MCF 10A (cell line): ENCODE results near the gene GPSM1. TPM values are rescaled to one million over a fixed set of nuclear protein-coding genes. Genes with fewer than 3 reads are reported as not detected.
"Not testable (repeated sequence)": the region's sequence is repeated elsewhere in the genome, so short reads cannot be mapped to it uniquely, and the experiment has no call there.

Source experiments
- BruUV-seq: library from RNA; stranded (reverse); fragments of 400-500 nt; replicated peaks from 2 replicates; lab custom pipeline; 2021; lab: Mats Ljungman, UMichigan
- CTCF ChIA-PET: fragments of 300-600 bp; sonication (Branson Sonifier 250); formaldehyde crosslinking; extraction: SDS; loops from one replicate; lab custom pipeline; 2021; ENCODE audit warnings: antibody characterized with exemption, inconsistent platforms; lab: Yijun Ruan, JAX
- POLR2A ChIA-PET: fragments of 300-600, 350-650 bp; sonication (Branson Sonifier 250); formaldehyde crosslinking; extraction: SDS; loops from one replicate; lab custom pipeline; 2020; ENCODE audit warnings: antibody characterized with exemption, inconsistent platforms; lab: Yijun Ruan, JAX
- DNase-seq: peaks from one replicate; pipeline ENCODE4 v3.0.0-alpha.2; 2018; ENCODE audit not compliant: unreplicated experiment
- H3K27ac Mint-ChIP-seq: one replicate; pipeline ENCODE4 v1.8.0; 2022; ENCODE audit warnings: mild to moderate bottlenecking, low read depth, mixed read lengths; ENCODE audit not compliant: unreplicated experiment
- H3K27me3 Mint-ChIP-seq: one replicate; pipeline ENCODE4 v1.8.0; 2022; ENCODE audit warnings: mixed read lengths; ENCODE audit not compliant: insufficient read depth, unreplicated experiment
- H3K36me3 Mint-ChIP-seq: one replicate; pipeline ENCODE4 v1.8.0; 2022; ENCODE audit warnings: mild to moderate bottlenecking, moderate library complexity, mixed read lengths; ENCODE audit not compliant: insufficient read depth, unreplicated experiment
- H3K4me1 Mint-ChIP-seq: one replicate; pipeline ENCODE4 v1.8.0; 2022; ENCODE audit warnings: mixed read lengths; ENCODE audit not compliant: insufficient read depth, unreplicated experiment
- H3K4me3 Mint-ChIP-seq: one replicate; pipeline ENCODE4 v1.8.0; 2022; ENCODE audit warnings: mild to moderate bottlenecking, moderate library complexity, mixed read lengths; ENCODE audit not compliant: unreplicated experiment
- H3K9me3 Mint-ChIP-seq: one replicate; pipeline ENCODE4 v1.8.0; 2022; ENCODE audit warnings: mixed read lengths; ENCODE audit not compliant: unreplicated experiment
- intact Hi-C: fragments of 100-400 bp; cut with micrococcal nuclease; formaldehyde crosslinking; loops from 2 replicates; pipeline ENCODE4 v1.14.1; 2022
- total RNA-seq: library from RNA; stranded (reverse); gene quantifications from 2 replicates; pipeline ENCODE4 v1.2.3, GENCODE V29; 2022
- TF ChIP-seq, protein P1 (sequence below): fragments of 200-600 bp; IDR thresholded peaks from one replicate; pipeline ENCODE4 v1.8.0; 2022; ENCODE audit warnings: antibody characterized with exemption, mild to moderate bottlenecking; ENCODE audit not compliant: unreplicated experiment

GPSM1 gene
- total RNA-seq, 1 experiment from 2014 or later = 15.5 TPM

DNA sequence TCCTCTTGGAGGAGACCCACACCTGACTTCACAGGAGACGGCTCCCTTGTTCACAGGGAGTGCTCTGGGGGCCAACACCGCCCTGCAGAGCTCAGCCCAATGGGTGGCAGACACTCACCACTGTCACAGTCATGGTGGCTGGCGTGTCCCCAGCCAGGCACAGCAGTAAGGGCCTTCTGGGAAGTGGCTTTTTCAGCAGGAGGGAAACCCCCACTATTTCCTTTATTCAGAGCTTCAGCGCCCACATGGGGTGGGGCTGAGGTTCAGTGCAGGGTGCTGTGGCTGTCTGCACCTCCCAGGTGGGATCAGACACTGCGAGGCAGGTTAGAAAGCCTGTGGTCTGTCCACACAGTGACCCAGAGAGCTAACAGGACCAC is 76.2 kb downstream of the GPSM1 start:
- Mint-ChIP-seq H3K36me3 (peaks cover 58% of the 10 kb centered on the region), H3K4me3 (no peak overlapping the region), H3K9me3 (no peaks in the 10 kb centered on the region), H3K4me1 (peaks cover 1% of the 10 kb centered on the region), H3K27ac (no peak overlapping the region), H3K27me3 (no peaks in the 10 kb centered on the region)
- BruUV-seq = no TSS peak
- TF ChIP-seq, protein P1, sequence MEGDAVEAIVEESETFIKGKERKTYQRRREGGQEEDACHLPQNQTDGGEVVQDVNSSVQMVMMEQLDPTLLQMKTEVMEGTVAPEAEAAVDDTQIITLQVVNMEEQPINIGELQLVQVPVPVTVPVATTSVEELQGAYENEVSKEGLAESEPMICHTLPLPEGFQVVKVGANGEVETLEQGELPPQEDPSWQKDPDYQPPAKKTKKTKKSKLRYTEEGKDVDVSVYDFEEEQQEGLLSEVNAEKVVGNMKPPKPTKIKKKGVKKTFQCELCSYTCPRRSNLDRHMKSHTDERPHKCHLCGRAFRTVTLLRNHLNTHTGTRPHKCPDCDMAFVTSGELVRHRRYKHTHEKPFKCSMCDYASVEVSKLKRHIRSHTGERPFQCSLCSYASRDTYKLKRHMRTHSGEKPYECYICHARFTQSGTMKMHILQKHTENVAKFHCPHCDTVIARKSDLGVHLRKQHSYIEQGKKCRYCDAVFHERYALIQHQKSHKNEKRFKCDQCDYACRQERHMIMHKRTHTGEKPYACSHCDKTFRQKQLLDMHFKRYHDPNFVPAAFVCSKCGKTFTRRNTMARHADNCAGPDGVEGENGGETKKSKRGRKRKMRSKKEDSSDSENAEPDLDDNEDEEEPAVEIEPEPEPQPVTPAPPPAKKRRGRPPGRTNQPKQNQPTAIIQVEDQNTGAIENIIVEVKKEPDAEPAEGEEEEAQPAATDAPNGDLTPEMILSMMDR = no peak
- ChIA-PET POLR2A (interaction anchor here (0.6 kb wide), 1 partner anchor 34 kb away, joined by 3 read pairs; no protein-coding TSS in a partner anchor), CTCF (no interaction called here)
- intact Hi-C loops = no loop called here
- no peak for DNase-seq

DNA sequence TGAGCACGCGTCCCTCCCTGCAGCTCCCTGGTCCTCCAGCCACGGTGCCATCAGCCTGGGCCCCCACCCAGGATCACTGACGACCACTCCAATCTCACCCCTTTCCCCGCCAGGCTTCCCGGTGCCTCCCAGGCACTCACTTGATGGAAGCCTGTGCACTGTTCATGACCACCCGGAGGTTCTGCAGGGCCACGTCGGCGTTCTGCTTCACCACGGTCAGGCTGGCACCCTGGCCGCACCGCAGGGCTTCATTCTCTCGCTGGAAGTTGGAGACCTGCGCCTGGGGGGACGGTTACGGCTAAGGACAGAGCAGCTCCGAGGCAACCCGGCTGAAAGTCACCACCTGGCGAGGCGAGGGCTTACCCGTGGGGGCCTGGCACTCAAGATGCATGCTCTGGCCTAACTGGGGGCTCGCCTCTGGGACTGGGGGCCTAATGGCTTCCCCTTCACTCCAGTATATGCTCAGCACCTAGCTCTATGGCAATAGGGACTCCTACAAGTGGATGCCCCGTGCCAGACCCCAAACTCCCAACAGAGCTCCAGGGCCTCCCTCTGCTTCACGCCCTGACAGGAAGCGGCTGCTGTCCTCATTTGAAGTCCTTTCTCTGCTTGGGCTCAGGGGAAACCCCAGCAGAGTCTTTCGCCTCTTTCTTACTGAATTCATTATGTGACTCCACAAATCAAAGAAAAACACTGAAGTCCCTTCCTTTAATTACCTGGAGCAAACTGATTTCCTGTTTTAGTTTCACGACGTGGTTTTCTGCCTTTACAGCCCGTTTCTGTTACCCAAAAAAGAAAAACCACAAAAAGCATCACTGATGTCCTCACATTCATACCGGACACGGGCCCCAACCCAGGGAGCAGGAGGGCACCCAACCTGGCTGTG is 76.8 kb downstream of the GPSM1 start:
- TF ChIP-seq, protein P1 = no peak
- Mint-ChIP-seq H3K36me3 (peaks cover 58% of the 10 kb centered on the region), H3K9me3 (no peaks in the 10 kb centered on the region), H3K4me3 (no peak overlapping the region), H3K27me3 (no peaks in the 10 kb centered on the region), H3K27ac (no peak overlapping the region), H3K4me1 (peaks cover 7% of the 10 kb centered on the region)
- no peak for DNase-seq
- ChIA-PET POLR2A (no interaction called here), CTCF (no interaction called here)
- BruUV-seq = no TSS peak
- intact Hi-C loops = no loop called here

DNA sequence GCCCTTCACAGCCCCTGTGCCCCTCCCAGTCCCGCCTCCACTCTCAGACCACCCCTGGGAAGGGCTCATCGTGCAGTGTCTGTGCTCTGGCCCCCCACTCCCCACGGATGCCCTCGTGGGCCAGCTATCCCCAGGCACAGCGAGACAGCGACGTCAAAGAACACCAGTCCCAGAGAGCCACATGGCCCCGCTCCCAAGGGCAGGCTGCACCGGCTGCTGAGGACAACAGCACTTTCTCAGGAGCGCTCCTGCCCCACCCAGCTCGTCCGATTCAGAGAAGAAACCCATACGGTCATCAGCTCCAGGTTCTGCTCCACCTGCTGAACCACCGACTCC is 77.4 kb downstream of the GPSM1 start:
- Mint-ChIP-seq H3K9me3 (no peaks in the 10 kb centered on the region), H3K27me3 (no peaks in the 10 kb centered on the region), H3K4me1 (peaks cover 7% of the 10 kb centered on the region), H3K4me3 (no peak overlapping the region), H3K36me3 (peaks cover 58% of the 10 kb centered on the region), H3K27ac (no peak overlapping the region)
- intact Hi-C loops = no loop called here
- DNase-seq = no peak
- ChIA-PET CTCF (no interaction called here), POLR2A (no interaction called here)
- TF ChIP-seq, protein P1 = no peak
- BruUV-seq = no TSS peak

DNA sequence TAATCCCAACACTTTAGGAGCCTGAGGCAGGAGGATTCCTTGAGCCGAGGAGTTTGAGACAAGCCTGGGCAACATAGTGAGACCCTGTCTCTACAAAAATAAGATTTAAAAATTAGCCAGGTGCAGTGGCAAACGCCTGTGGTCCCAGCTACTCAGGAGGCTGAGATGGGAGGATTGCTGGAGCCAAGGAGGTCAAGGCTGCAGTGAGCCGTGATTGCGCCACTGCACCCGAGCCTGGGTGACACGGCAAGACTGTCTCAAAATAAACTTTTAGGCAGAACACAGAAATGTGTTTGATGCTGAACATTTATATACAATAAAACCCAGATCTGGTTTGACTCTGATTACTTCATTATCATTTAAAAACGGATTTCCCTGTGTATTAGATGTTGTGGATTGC is 78.1 kb downstream of the GPSM1 start:
- TF ChIP-seq, protein P1 = no peak
- Mint-ChIP-seq H3K27me3 (no peaks in the 10 kb centered on the region), H3K4me1 (peaks cover 7% of the 10 kb centered on the region), H3K27ac (no peak overlapping the region), H3K36me3 (peaks cover 58% of the 10 kb centered on the region), H3K9me3 (no peaks in the 10 kb centered on the region), H3K4me3 (no peak overlapping the region)
- no peak for DNase-seq
- no TSS peak for BruUV-seq
- intact Hi-C loops = no loop called here
- CTCF ChIA-PET = no interaction called here
- POLR2A ChIA-PET = no interaction called here

DNA sequence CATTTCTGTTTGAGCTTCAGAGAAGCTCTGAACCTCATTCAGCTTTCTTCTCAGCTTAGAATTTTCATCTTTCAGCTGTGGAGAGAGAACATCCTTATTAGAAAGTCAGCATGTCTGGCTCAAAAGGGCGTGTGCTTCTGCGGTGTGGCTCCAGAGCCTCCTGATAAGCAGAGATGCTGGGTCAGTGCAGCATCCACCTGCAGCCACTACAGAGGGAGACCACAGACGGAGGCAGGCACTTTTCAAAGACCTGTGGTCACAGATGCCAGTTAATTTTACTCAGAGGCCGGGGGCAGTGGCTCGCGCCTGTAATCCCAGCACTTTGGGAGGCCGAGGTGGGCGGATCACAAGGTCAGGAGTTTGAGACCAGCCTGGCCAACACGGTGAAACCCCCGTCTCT is 78.6 kb downstream of the GPSM1 start:
- POLR2A ChIA-PET, BruUV-seq, H3K9me3 Mint-ChIP-seq, H3K4me1 Mint-ChIP-seq, H3K27me3 Mint-ChIP-seq, H3K27ac Mint-ChIP-seq, DNase-seq, CTCF ChIA-PET, H3K4me3 Mint-ChIP-seq, intact Hi-C loops: not testable (repeated sequence)
- H3K36me3 Mint-ChIP-seq = peaks cover 58% of the 10 kb centered on the region

DNA sequence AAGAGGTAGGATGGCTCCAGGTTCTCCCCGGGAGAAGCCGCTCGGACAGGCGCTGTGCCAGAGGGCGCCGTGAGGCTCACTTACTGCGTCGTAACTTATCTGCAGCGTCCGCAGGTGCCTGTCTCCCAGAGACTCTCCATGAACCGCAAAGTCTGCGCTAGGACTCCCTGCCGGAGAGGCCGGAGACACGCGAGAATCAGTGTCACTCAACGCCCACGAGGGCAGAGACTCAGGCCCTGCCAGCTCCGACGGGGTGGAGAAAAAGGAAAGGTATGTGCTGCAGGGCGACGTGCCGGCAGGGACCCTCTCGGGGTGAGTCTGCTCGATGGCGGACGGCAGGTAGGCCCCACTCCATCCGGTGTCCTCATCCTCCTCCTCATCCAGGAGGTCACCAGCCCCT is 79.7 kb downstream of the GPSM1 start:
- DNase-seq, H3K9me3 Mint-ChIP-seq, H3K27ac Mint-ChIP-seq, H3K27me3 Mint-ChIP-seq, BruUV-seq, intact Hi-C loops, H3K4me3 Mint-ChIP-seq: not testable (repeated sequence)
- H3K36me3 Mint-ChIP-seq = peaks cover 54% of the 10 kb centered on the region
- H3K4me1 Mint-ChIP-seq = peaks cover 18% of the 10 kb centered on the region
- POLR2A ChIA-PET = interaction anchor here (0.6 kb wide), 1 partner anchor 320 kb away, joined by 3 read pairs; no protein-coding TSS in a partner anchor
- CTCF ChIA-PET = interaction anchor here (0.6 kb wide), 1 partner anchor 8 kb away, joined by 3 read pairs; no protein-coding TSS in a partner anchor
